Loucy (cell line): ENCODE measurements around the gene TMEM50A.
"Not testable (repeated sequence)": the region's sequence is repeated elsewhere in the genome, so short reads cannot be mapped to it uniquely, and the experiment has no call there.

Source experiments
- H2AFZ ChIP-seq: fragments of 200-600 bp; sonication (generic); 2 replicates; pipeline ENCODE4 v1.6.0; 2016; ENCODE audit warnings: antibody characterized with exemption, mild to moderate bottlenecking, low read length, moderate library complexity
- H3F3A ChIP-seq: fragments of 200-600 bp; 2 replicates; pipeline ENCODE4 v1.6.0; 2016; ENCODE audit warnings: antibody characterized with exemption, low read depth, mild to moderate bottlenecking
- H3K27me3 ChIP-seq: fragments of 200-600 bp; sonication (generic); 2 replicates; pipeline ENCODE4 v1.6.1; 2014; ENCODE audit warnings: low read length, mild to moderate bottlenecking; ENCODE audit not compliant: insufficient read depth, poor library complexity, severe bottlenecking
- H3K36me3 ChIP-seq: fragments of 200-600 bp; sonication (generic); 2 replicates; pipeline ENCODE4 v1.6.1; 2016; ENCODE audit warnings: low read length; ENCODE audit not compliant: insufficient read depth
- H3K4me1 ChIP-seq: fragments of 200-600 bp; sonication (generic); 2 replicates; pipeline ENCODE4 v1.5.1; 2014; ENCODE audit warnings: low read length, mild to moderate bottlenecking; ENCODE audit not compliant: insufficient read depth, poor library complexity, severe bottlenecking
- H3K4me2 ChIP-seq: fragments of 200-600 bp; sonication (generic); 2 replicates; pipeline ENCODE4 v1.6.0; 2014; ENCODE audit warnings: antibody characterized with exemption, low read length, low read depth, mild to moderate bottlenecking; ENCODE audit not compliant: poor library complexity, severe bottlenecking
- H3K4me3 ChIP-seq: fragments of 200-600 bp; sonication (generic); 2 replicates; pipeline ENCODE4 v1.5.1; 2014; ENCODE audit warnings: low read length, mild to moderate bottlenecking, mixed read lengths; ENCODE audit not compliant: poor library complexity, severe bottlenecking
- H3K79me2 ChIP-seq: fragments of 200-600 bp; sonication (generic); 2 replicates; pipeline ENCODE4 v1.6.1; 2014; ENCODE audit warnings: low read length; ENCODE audit not compliant: insufficient read depth
- H3K9ac ChIP-seq: fragments of 200-600 bp; sonication (generic); 2 replicates; pipeline ENCODE4 v1.6.0; 2014; ENCODE audit warnings: mild to moderate bottlenecking, low read depth, low read length, moderate library complexity; ENCODE audit not compliant: poor library complexity, severe bottlenecking
- H3K9me2 ChIP-seq: fragments of 200-600 bp; sonication (generic); replicated peaks from 2 replicates; pipeline ENCODE4 v1.6.1; 2016; ENCODE audit warnings: low read depth, low read length, mixed read lengths
- H3K9me3 ChIP-seq: fragments of 200-600 bp; sonication (generic); 2 replicates; pipeline ENCODE4 v1.6.1; 2014; ENCODE audit warnings: mild to moderate bottlenecking, antibody characterized with exemption, low read length, low read depth; ENCODE audit not compliant: insufficient read depth
- H4K20me1 ChIP-seq: fragments of 200-600 bp; sonication (generic); 2 replicates; pipeline ENCODE4 v1.6.0; 2014; ENCODE audit warnings: antibody characterized with exemption, low read length, mild to moderate bottlenecking; ENCODE audit not compliant: insufficient read depth, poor library complexity, severe bottlenecking
- EZH2phosphoT487 ChIP-seq: fragments of 200-600 bp; IDR thresholded peaks from 2 replicates; pipeline ENCODE4 v1.6.1; 2018; ENCODE audit warnings: antibody characterized with exemption, mild to moderate bottlenecking, moderate library complexity, borderline replicate concordance
- TF ChIP-seq, protein P1 (sequence below): fragments of 200-600 bp; sonication (generic); conservative IDR thresholded peaks from 2 replicates; pipeline ENCODE4 v1.5.1; 2014; ENCODE audit warnings: mild to moderate bottlenecking, antibody characterized with exemption, low read length

The TMEM50A gene

DNA sequence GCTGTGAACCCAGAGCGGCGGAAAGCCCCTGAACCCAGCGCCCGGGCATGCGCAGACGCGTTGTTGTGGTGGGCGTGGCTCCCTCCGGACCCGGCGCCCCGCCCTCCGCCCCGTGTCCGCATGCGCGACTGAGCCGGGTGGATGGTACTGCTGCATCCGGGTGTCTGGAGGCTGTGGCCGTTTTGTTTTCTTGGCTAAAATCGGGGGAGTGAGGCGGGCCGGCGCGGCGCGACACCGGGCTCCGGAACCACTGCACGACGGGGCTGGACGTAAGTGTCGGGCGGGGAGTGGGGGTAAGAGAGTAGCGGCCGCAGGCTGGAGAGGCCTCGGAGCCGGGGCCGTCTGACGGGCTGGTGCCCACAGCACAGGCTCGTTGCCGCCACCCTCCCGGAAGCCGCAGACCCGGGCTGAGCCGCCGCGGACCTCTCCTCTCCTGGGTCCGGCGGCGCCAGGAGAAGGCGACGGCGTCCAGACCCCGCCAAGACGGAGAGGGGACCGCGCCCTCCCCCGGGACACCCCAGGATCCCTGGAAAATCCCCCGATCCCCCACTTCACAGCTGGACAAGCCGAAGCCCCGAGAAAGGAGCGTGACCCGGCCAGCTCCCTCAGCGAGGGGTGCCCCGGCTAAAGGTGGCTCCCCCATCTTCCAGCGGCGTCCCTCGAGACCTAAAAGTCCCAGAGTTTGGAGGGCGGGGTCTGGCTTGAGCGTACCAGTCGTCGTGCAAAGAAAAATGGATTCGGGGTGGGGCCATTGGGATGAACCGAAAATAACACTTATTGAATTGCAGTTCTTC lies at the start of gene TMEM50A:
TSS of gene TMEM50A (plus strand) at position 147 of the 794 bp plus-strand sequence. CDS start 2,153 bp downstream, outside the sequence.
- H3K9me2 ChIP-seq = no peaks in the 10 kb centered on the region
- no peak for TF ChIP-seq EZH2phosphoT487
- TF ChIP-seq, protein P1, sequence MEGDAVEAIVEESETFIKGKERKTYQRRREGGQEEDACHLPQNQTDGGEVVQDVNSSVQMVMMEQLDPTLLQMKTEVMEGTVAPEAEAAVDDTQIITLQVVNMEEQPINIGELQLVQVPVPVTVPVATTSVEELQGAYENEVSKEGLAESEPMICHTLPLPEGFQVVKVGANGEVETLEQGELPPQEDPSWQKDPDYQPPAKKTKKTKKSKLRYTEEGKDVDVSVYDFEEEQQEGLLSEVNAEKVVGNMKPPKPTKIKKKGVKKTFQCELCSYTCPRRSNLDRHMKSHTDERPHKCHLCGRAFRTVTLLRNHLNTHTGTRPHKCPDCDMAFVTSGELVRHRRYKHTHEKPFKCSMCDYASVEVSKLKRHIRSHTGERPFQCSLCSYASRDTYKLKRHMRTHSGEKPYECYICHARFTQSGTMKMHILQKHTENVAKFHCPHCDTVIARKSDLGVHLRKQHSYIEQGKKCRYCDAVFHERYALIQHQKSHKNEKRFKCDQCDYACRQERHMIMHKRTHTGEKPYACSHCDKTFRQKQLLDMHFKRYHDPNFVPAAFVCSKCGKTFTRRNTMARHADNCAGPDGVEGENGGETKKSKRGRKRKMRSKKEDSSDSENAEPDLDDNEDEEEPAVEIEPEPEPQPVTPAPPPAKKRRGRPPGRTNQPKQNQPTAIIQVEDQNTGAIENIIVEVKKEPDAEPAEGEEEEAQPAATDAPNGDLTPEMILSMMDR = no peak
- H3K4me3 ChIP-seq = peak within 1 kb of the TSS; percentile 89
- H4K20me1 ChIP-seq = peaks cover 45% of the 10 kb centered on the region
- no peaks in the 10 kb centered on the region for H3K9me3 ChIP-seq
- peaks cover 38% of the 10 kb centered on the region for H3K4me1 ChIP-seq
- H2AFZ ChIP-seq = peak within 1 kb of the TSS; percentile 86
- H3F3A ChIP-seq = no peaks in the 10 kb centered on the region
- H3K36me3 ChIP-seq = peaks cover 6% of the 10 kb centered on the region; the same call in 1 of the 2 replicates
- H3K4me2 ChIP-seq = peak within 1 kb of the TSS; percentile 98
- H3K27me3 ChIP-seq = no peaks in the 10 kb centered on the region
- peaks cover 58% of the 10 kb centered on the region for H3K79me2 ChIP-seq
- H3K9ac ChIP-seq = peak within 1 kb of the TSS; percentile 87

GRCh38 chr1:25288573-25289101 lies 49.5 kb upstream of the TMEM50A start:
- not testable (repeated sequence) for H3K4me1 ChIP-seq, H2AFZ ChIP-seq, H3K9ac ChIP-seq, H3K36me3 ChIP-seq, H3K4me3 ChIP-seq, H3K9me2 ChIP-seq, H3K4me2 ChIP-seq, H4K20me1 ChIP-seq, H3K9me3 ChIP-seq, H3K79me2 ChIP-seq, H3K27me3 ChIP-seq, H3F3A ChIP-seq

DNA sequence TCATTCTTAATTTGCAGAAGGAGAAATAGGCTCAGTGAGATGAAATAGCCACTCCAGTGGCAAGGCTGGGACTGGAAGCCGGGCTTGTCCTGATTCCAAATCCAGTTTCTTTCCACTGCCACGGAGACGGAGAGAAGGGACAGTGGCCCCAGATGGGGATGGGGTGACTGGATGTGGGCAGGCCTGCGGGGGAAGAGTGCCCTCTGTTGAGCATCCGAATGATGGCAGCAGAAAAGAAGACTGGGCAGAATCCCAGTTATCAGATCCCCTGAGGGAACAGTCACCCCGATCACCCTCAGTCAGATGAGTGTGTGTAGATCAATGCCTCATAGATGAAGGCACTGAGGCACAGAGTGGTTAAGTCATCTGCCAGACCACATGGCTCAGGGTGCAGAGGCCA lies 48.1 kb upstream of the TMEM50A start:
- H3K79me2 ChIP-seq, H3K9me2 ChIP-seq, H3K4me2 ChIP-seq, H2AFZ ChIP-seq, H3K9me3 ChIP-seq, H3K27me3 ChIP-seq, H3K4me3 ChIP-seq, H4K20me1 ChIP-seq, H3K36me3 ChIP-seq, H3K9ac ChIP-seq, H3K4me1 ChIP-seq, H3F3A ChIP-seq: not testable (repeated sequence)
- TF ChIP-seq, protein P1 = peak; percentile 28

GRCh38 chr1:25293426-25293825 lies 44.7 kb upstream of the TMEM50A start:
- H3K79me2 ChIP-seq, H2AFZ ChIP-seq, H3K9ac ChIP-seq, H3K4me2 ChIP-seq, H3K27me3 ChIP-seq, H3K4me3 ChIP-seq, H3K36me3 ChIP-seq, H3K9me3 ChIP-seq, H3K9me2 ChIP-seq, H4K20me1 ChIP-seq, H3F3A ChIP-seq, H3K4me1 ChIP-seq: not testable (repeated sequence)

GRCh38 chr1:25294889-25295826 lies 43.0 kb upstream of the TMEM50A start:
- H3K4me1 ChIP-seq, H3K4me3 ChIP-seq, H3K9ac ChIP-seq, H2AFZ ChIP-seq, H3K9me2 ChIP-seq, H3F3A ChIP-seq, H4K20me1 ChIP-seq, H3K4me2 ChIP-seq, H3K9me3 ChIP-seq, H3K79me2 ChIP-seq, H3K27me3 ChIP-seq, H3K36me3 ChIP-seq: not testable (repeated sequence)
